ENCODE measurements around the gene PEG3. TPM values are rescaled to one million over a fixed set of nuclear protein-coding genes. Genes with fewer than 3 reads are reported as not detected.

Gene PEG3
- total RNA-seq, 2 donors from 2014 or later, result not detected

GRCh38 chr19:56814656-56815055, 25.9 kb downstream of the PEG3 start:
- H3K9me3 Mint-ChIP-seq, result peaks cover 95% of the 10 kb centered on the region
- no peaks in the 10 kb centered on the region for H3K36me3 ChIP-seq (ENCODE audit: control insufficient read depth, insufficient read depth, low read length)
- no peaks in the 10 kb centered on the region for H3K27me3 ChIP-seq (ENCODE audit: control insufficient read depth, insufficient read depth, low read length, poor library complexity, severe bottlenecking)
- no peaks in the 10 kb centered on the region for H3K36me3 Mint-ChIP-seq (ENCODE audit: low read depth)
- H3K4me3 ChIP-seq (ENCODE audit: low read length), result no peak overlapping the region
- WGBS, 2 experiments (ENCODE audit: insufficient coverage in 1 of 2, insufficient read length in 1 of 2), result 57% methylated on average over 7 of the region's 7 CpGs; no CpG with 5 or more reads in 1 of the 2 experiments
- DNase-seq, result no peak
- no peak overlapping the region for H3K9ac ChIP-seq (ENCODE audit: extremely low read depth, low read length, poor library complexity, severe bottlenecking)
- no peak overlapping the region for H3K4me3 Mint-ChIP-seq
- no peaks in the 10 kb centered on the region for H3K4me1 Mint-ChIP-seq
- TF ChIP-seq CTCF (conservative IDR thresholded peaks at IDR 0.05), result no peak
- no peak overlapping the region for H3K27ac Mint-ChIP-seq
- H3K27ac ChIP-seq (ENCODE audit: low read depth, low read length), result no peak overlapping the region
- no peaks in the 10 kb centered on the region for H3K4me1 ChIP-seq (ENCODE audit: control insufficient read depth, insufficient read depth, low read length)
- H3K9me3 ChIP-seq (ENCODE audit: control insufficient read depth, low read length), result peaks cover 81% of the 10 kb centered on the region
- no peaks in the 10 kb centered on the region for H3K27me3 Mint-ChIP-seq (ENCODE audit: insufficient read depth)

- peaks cover 95% of the 10 kb centered on the region for H3K9me3 Mint-ChIP-seq
- peaks cover 78% of the 10 kb centered on the region for H3K9me3 ChIP-seq (ENCODE audit: control insufficient read depth, low read length)
- no peak for DNase-seq
Observed at GRCh38 chr19:56813531-56813930, 27.0 kb downstream of the PEG3 start.

GRCh38 chr19:56811480-56811879, 29.0 kb downstream of the PEG3 start:
- Histone ChIP-seq H3K9ac (ENCODE audit: extremely low read depth, low read length, poor library complexity, severe bottlenecking) (no peak overlapping the region), H3K4me1 (ENCODE audit: control insufficient read depth, insufficient read depth, low read length) (no peaks in the 10 kb centered on the region), H3K27me3 (ENCODE audit: control insufficient read depth, insufficient read depth, low read length, poor library complexity, severe bottlenecking) (no peaks in the 10 kb centered on the region), H3K9me3 (ENCODE audit: control insufficient read depth, low read length) (peaks cover 78% of the 10 kb centered on the region), H3K36me3 (ENCODE audit: control insufficient read depth, insufficient read depth, low read length) (no peaks in the 10 kb centered on the region), H3K4me3 (ENCODE audit: low read length) (no peak overlapping the region), H3K27ac (ENCODE audit: low read depth, low read length) (no peak overlapping the region)
- no peak for TF ChIP-seq CTCF (conservative IDR thresholded peaks at IDR 0.05)
- whole genome bisulfite sequencing, 2 experiments (ENCODE audit: insufficient coverage in 1 of 2, insufficient read length in 1 of 2), result 65 to 74% methylated on average over 4 to 6 of the region's 6 CpGs
- no peaks in the 10 kb centered on the region for H3K27me3 Mint-ChIP-seq (ENCODE audit: insufficient read depth)
- H3K36me3 Mint-ChIP-seq (ENCODE audit: low read depth), result no peaks in the 10 kb centered on the region
- no peak for DNase-seq
- H3K4me3 Mint-ChIP-seq, result no peak overlapping the region
- H3K27ac Mint-ChIP-seq, result no peak overlapping the region
- peaks cover 95% of the 10 kb centered on the region for H3K9me3 Mint-ChIP-seq
- no peaks in the 10 kb centered on the region for H3K4me1 Mint-ChIP-seq

More at GRCh38 chr19:56813531-56813930, 27.0 kb downstream of the PEG3 start:
- Mint-ChIP-seq H3K4me1 (no peaks in the 10 kb centered on the region), H3K27ac (no peak overlapping the region), H3K27me3 (ENCODE audit: insufficient read depth) (no peaks in the 10 kb centered on the region), H3K4me3 (no peak overlapping the region), H3K36me3 (ENCODE audit: low read depth) (no peaks in the 10 kb centered on the region)
- H3K27ac ChIP-seq (ENCODE audit: low read depth, low read length), result no peak overlapping the region
- no peak overlapping the region for H3K4me3 ChIP-seq (ENCODE audit: low read length)
- WGBS, 2 experiments (ENCODE audit: insufficient coverage in 1 of 2, insufficient read length in 1 of 2), result 42 to 71% methylated on average over 3 to 5 of the region's 5 CpGs
- no peaks in the 10 kb centered on the region for H3K36me3 ChIP-seq (ENCODE audit: control insufficient read depth, insufficient read depth, low read length)
- H3K9ac ChIP-seq (ENCODE audit: extremely low read depth, low read length, poor library complexity, severe bottlenecking), result no peak overlapping the region
- H3K4me1 ChIP-seq (ENCODE audit: control insufficient read depth, insufficient read depth, low read length), result no peaks in the 10 kb centered on the region
- H3K27me3 ChIP-seq (ENCODE audit: control insufficient read depth, insufficient read depth, low read length, poor library complexity, severe bottlenecking), result no peaks in the 10 kb centered on the region
- no peak for TF ChIP-seq CTCF (conservative IDR thresholded peaks at IDR 0.05)

Data from endodermal cell (in vitro differentiated cells).